Type B pancreatic cell (in vitro differentiated cells): ENCODE data around the gene SPTBN4. TPM values are rescaled to one million over a fixed set of nuclear protein-coding genes. Genes with fewer than 3 reads are reported as not detected.
"Not testable (repeated sequence)": the region's sequence is repeated elsewhere in the genome, so short reads cannot be mapped to it uniquely, and the experiment has no call there.

ENCODE experiments used
- DNase-seq: peaks from one replicate; pipeline ENCODE4 v3.0.0; 2021; ENCODE audit warnings: mixed read lengths; ENCODE audit not compliant: unreplicated experiment; ENCODE audit errors: extremely low spot score
- H3K27ac Mint-ChIP-seq: 2 replicates; pipeline ENCODE4 v1.8.0; 2021; ENCODE audit warnings: mild to moderate bottlenecking, mixed read lengths
- H3K27me3 Mint-ChIP-seq: 2 replicates; pipeline ENCODE4 v1.8.0; 2021; ENCODE audit warnings: mixed read lengths
- H3K36me3 Mint-ChIP-seq: 2 replicates; pipeline ENCODE4 v1.8.0; 2021; ENCODE audit warnings: mixed read lengths
- H3K4me1 Mint-ChIP-seq: one replicate; pipeline ENCODE4 v1.8.0; 2021; ENCODE audit warnings: mixed read lengths; ENCODE audit not compliant: unreplicated experiment
- H3K4me3 Mint-ChIP-seq: 2 replicates; pipeline ENCODE4 v1.8.0; 2021; ENCODE audit warnings: mild to moderate bottlenecking, mixed read lengths
- H3K9me3 Mint-ChIP-seq: 2 replicates; pipeline ENCODE4 v1.8.0; 2021; ENCODE audit warnings: mixed read lengths
- CTCF ChIP-seq: fragments of 200-600 bp; sonication (generic); conservative IDR thresholded peaks from 2 replicates; pipeline ENCODE4 v1.5.0; 2021; ENCODE audit warnings: antibody characterized with exemption, mild to moderate bottlenecking
- total RNA-seq: library from RNA; stranded (reverse); gene quantifications from 2 replicates; pipeline ENCODE4 v1.2.1, GENCODE V29; 2021; ENCODE audit warnings: low replicate concordance

Gene SPTBN4
- total RNA-seq, 1 donor from 2014 or later: 2.6 TPM

DNA sequence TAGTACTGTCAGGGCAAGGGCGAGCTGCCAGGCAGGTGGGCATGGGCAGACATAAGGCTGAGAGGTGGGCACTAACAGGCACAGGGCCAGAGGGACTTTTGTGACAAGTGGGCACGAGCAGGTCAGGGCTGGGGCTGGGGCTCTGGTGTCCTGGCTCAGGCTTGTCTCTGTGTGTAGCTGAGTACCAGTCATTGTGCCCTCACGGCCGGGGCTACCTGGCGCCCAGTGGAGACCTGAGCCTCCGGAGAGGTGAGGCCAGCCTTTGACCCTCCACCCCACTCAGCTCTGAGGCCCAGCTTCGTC lies 155.9 kb downstream of the SPTBN4 start:
- Mint-ChIP-seq H3K27me3 (no peaks in the 10 kb centered on the region), H3K9me3 (no peaks in the 10 kb centered on the region), H3K4me3 (no peak overlapping the region), H3K4me1 (peaks cover 7% of the 10 kb centered on the region), H3K36me3 (peaks cover 23% of the 10 kb centered on the region), H3K27ac (no peak overlapping the region)
- no peak for TF ChIP-seq CTCF
- DNase-seq: no peak

DNA sequence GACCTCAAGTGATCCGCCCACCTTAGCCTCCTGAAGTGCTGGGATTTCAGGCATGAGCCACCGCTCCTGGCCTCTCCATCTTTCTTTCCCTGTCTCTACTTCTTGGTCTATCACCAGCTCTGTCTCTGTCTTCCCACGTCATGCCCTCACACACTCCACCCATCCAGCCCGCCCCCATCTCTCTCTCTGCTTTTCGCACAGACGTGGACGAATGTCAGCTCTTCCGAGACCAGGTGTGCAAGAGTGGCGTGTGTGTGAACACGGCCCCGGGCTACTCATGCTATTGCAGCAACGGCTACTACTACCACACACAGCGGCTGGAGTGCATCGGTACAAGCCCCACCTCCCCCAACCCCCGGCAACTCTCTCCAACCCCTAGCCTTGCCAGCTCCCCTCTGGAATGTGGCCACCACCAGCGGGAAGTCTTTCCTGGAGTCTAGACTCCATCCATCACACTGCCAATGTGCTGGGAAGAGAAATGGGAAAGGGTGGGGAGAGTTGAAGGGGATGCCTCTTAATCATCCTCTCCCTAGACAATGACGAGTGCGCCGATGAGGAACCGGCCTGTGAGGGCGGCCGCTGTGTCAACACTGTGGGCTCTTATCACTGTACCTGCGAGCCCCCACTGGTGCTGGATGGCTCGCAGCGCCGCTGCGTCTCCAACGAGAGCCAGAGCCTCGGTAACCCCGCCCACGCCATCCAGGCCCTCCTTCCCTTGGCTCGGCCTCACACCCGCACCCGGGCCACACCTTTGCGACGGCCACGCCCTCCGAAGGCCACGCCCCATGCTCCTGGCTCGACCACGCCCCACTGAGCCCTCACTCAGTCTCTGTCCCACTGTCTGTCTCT lies 156.8 kb downstream of the SPTBN4 start:
- no peaks in the 10 kb centered on the region for H3K27me3 Mint-ChIP-seq
- H3K4me3 Mint-ChIP-seq: peak overlapping the region; percentile 68
- no peaks in the 10 kb centered on the region for H3K9me3 Mint-ChIP-seq
- no peak for TF ChIP-seq CTCF
- H3K4me1 Mint-ChIP-seq: peaks cover 7% of the 10 kb centered on the region
- H3K36me3 Mint-ChIP-seq: peaks cover 23% of the 10 kb centered on the region
- DNase-seq: no peak
- H3K27ac Mint-ChIP-seq: peak overlapping the region; percentile 74

DNA sequence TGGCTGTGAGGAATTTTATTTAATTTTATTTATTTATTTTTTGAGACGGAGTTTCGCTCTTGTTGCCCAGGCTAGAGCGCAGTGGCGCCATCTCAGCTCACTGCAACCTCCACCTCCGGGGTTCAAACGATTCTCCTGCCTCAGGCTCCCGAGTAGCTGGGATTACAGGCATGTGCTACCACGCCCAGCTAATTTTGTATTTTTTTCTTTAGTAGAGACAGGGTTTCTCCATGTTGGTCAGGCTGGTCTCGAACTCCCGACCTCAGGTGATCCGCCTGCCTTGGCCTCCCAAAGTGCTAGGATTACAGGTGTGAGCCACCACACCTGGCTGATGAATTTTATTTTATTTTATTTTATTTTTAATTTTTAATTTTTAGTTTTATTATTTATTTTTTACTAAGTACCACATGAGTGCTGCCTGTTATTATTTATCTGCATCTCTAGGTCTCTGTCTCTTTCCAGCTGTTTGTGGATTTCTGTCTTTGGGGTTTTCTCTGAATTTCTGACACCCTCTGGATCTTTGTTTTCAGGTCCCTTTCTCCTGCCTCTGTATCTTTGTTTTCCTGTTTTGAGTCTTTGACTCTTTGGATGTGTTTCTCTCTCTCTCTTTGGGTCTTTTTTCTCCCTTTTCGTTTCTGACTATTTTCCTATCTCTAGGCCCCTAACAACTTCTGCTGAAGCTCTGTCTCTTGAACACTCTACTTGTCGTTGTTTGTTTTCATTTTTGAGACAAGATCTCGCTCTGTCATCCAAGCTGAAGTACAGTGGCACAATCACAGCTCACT lies 157.8 kb downstream of the SPTBN4 start:
- H3K27ac Mint-ChIP-seq, H3K4me1 Mint-ChIP-seq, DNase-seq, H3K4me3 Mint-ChIP-seq, H3K9me3 Mint-ChIP-seq, H3K27me3 Mint-ChIP-seq: not testable (repeated sequence)
- H3K36me3 Mint-ChIP-seq: peaks cover 18% of the 10 kb centered on the region

GRCh38 chr19:40625406-40626120 lies 158.8 kb downstream of the SPTBN4 start:
- no peaks in the 10 kb centered on the region for H3K9me3 Mint-ChIP-seq
- peak overlapping the region; percentile 25 for H3K27ac Mint-ChIP-seq
- no peak overlapping the region for H3K4me3 Mint-ChIP-seq
- H3K27me3 Mint-ChIP-seq: no peaks in the 10 kb centered on the region
- H3K36me3 Mint-ChIP-seq: peaks cover 20% of the 10 kb centered on the region
- H3K4me1 Mint-ChIP-seq: peaks cover 9% of the 10 kb centered on the region
- DNase-seq: no peak
- TF ChIP-seq CTCF: no peak

Other genes starting within 250 kb of the SPTBN4 start
- 0.39 and 0.48 TPM in 2 replicates for gene TTC9B, start 248.6 kb upstream of the SPTBN4 start, total RNA-seq
- gene CCNP, start 240.3 kb upstream of the SPTBN4 start, total RNA-seq: 0.60 and 0.98 TPM in 2 replicates
- gene AKT2, start 181.7 kb upstream of the SPTBN4 start, total RNA-seq: 138 and 149 TPM in 2 replicates
- 15.3 and 18.6 TPM in 2 replicates for gene C19orf47, start 118.6 kb upstream of the SPTBN4 start, total RNA-seq
- 234 and 244 TPM in 2 replicates for gene PLD3, start 118.3 kb upstream of the SPTBN4 start, total RNA-seq
- 0.12 TPM in 1 of 2 replicates, not detected in the other for gene HIPK4, start 76.8 kb upstream of the SPTBN4 start, total RNA-seq
- gene PRX, start 53.6 kb upstream of the SPTBN4 start, total RNA-seq: 1.2 and 11.7 TPM in 2 replicates
- gene SERTAD1, start 41.0 kb upstream of the SPTBN4 start, total RNA-seq: 9.2 and 14.4 TPM in 2 replicates
- gene SERTAD3, start 22.7 kb upstream of the SPTBN4 start, total RNA-seq: 33.7 and 41.7 TPM in 2 replicates
- 32.2 and 47.9 TPM in 2 replicates for gene BLVRB, start 1.3 kb upstream of the SPTBN4 start, total RNA-seq
- 54.6 and 55.4 TPM in 2 replicates for gene SHKBP1, start 109.9 kb downstream of the SPTBN4 start, total RNA-seq
- gene LTBP4, start 134.4 kb downstream of the SPTBN4 start, total RNA-seq: 31.8 and 145 TPM in 2 replicates
- gene NUMBL, start 223.7 kb downstream of the SPTBN4 start, total RNA-seq: 16.2 and 28.9 TPM in 2 replicates
- gene COQ8B, start 249.9 kb downstream of the SPTBN4 start, total RNA-seq: 39.9 and 48.4 TPM in 2 replicates